GM21825 (cell line): ENCODE results near the gene SEMA3C.
"Not testable (repeated sequence)": the region's sequence is repeated elsewhere in the genome, so short reads cannot be mapped to it uniquely, and the experiment has no call there.

ENCODE experiments used
- ATAC-seq: cut with Tn5 transposase; IDR thresholded peaks from one replicate; pipeline ENCODE4 v1.9.1; 2021; ENCODE audit warnings: mild to moderate bottlenecking, moderate library complexity; ENCODE audit not compliant: unreplicated experiment

SEMA3C gene

DNA sequence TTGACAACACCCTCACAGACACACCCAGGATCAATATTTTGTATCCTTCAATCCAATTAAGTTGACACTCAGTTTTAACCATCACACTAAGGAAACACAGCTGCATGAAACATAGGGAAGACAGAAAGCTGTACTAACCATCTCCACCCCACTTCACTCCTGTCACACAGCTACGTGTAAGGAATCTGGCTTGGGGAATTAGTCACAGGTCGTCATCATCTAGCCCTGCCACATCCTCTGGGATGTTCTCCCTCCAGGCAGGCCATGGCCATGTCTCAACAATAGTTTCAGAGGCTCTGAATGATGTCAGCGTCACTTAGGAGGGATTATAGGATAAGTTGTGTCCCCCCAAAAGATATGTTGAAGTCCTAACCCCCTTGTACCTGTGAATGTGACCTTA is 10.8 kb upstream of the SEMA3C start:
- ATAC-seq, result no peak

- ATAC-seq, result not testable (repeated sequence)
Measured at GRCh38 chr7:80926955-80927354, 8.1 kb upstream of the SEMA3C start.

DNA sequence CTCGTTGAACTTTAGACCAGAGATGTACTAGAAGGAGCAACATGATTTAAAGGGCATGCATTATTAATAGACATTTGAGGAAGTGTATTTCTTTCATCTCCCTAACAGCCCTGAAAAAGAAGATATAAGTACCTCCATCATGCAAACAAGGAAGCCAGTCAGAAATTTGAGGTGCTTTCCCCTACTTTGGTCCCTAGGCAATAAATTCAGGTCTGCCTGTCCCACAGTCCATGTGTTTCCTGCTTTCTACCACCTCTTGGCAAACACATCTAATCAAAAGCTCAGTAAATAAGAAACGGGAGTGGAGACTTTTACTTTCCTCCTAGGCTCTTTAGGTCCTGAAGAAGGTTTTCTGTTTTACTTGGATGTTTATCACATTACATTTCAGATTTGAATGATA is 5.2 kb upstream of the SEMA3C start:
- no peak for ATAC-seq

DNA sequence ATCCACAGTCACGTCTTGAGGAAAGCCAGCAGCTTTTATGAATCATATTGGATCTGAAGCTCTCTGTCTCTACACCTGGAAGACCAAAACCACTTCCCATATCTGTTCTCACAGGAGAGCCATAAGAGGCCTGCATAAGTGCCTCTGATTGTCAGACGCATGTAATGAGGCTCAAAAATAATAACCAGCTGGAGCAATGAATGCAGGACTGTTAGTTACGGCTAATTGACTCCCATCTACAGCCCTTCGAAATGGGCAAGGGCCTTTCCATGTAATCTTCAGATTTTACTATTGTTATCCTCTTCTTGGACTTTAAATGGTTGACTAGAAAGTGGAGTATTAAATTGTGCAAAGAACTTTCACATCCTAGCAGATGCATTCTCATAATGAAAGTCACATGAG is 4.4 kb upstream of the SEMA3C start:
- no peak for ATAC-seq

DNA sequence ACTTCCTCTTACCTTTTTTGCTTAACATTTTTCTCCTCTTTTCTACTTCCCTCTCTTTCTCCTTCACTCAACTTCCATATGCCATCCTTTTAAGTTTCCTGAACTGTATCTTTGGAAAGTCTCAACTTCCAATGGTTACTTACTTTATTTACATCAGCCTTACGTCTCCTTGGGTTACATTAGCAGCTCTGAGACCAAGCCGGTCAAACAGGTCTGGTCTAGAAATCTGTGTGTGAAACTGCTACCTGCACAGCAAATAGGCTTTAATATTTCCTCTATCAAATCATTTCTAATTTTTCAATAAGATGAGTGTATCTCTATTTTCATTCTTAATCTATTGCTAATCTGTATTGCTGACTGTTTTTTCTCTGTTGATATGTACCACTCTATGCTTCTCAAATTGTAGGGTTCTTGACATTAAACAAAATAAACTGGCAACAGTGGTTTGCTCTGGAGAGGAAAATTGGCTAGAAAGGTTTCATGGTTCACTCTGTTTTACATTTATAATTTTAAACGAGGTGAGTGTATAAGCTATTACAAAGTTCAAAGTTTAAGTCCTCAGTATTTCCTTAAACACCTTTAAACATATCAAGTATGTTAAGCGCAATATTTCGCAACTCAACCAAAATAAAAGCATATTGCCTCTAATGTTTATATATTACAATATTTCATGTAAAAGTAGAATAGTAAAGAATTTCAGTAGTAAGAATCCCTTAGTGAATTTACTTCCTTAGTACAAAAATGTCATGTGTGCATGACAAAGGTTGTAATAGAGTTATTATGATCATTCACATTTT is 3.6 kb upstream of the SEMA3C start:
- ATAC-seq, result no peak

DNA sequence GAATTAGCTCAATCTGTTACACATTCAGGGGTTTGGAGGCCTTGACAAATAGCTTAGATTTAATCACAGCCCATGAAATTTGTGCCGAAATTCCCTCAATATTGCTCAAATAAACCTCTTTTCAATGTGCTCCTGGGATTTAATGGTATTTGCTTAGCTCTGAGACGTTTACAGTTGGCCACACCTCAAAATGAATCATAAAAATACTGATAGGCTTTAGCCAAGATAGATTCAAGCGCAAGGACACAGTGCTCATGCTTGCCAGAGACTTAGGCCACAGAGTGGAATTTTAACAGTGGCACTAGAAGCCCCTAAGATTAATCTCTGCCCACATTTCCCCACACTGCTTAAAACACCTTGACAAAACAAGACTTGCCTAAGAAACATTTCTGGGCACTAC is 2.3 kb upstream of the SEMA3C start:
- no peak for ATAC-seq

- ATAC-seq, result peak; percentile 54
Measured at GRCh38 chr7:80918399-80918798, 452 bp downstream of the SEMA3C start.

- ATAC-seq, result no peak
Measured at GRCh38 chr7:80916770-80917741, 1.8 kb downstream of the SEMA3C start.

- no peak for ATAC-seq
Measured at GRCh38 chr7:80910228-80910627, 8.6 kb downstream of the SEMA3C start.

DNA sequence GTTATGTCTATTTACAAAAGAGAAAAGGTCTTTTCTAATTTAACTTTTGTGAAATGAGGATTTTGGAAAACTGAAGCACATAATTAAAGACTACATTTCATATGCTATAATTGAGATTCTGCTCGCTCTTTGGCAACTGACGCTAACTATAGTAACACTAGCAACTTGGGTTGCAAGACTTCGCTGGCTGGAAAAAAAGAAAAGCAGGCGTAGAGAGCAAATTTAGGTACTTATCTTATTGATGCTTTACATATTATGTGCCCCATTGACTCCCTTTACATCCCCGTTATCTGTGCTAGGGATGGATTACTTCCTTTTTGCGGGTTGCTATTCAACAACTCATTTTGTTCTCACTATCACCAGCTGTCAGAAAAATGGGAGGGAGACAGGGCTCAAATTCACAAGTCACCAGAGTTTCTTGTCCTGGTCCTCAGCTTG is 10.5 kb downstream of the SEMA3C start:
- no peak for ATAC-seq

- ATAC-seq, result no peak
Measured at GRCh38 chr7:80907612-80908011, 11.2 kb downstream of the SEMA3C start.

GRCh38 chr7:80907141-80907601 is 11.7 kb downstream of the SEMA3C start:
- ATAC-seq, result no peak

GRCh38 chr7:80905334-80905733 is 13.5 kb downstream of the SEMA3C start:
- no peak for ATAC-seq

DNA sequence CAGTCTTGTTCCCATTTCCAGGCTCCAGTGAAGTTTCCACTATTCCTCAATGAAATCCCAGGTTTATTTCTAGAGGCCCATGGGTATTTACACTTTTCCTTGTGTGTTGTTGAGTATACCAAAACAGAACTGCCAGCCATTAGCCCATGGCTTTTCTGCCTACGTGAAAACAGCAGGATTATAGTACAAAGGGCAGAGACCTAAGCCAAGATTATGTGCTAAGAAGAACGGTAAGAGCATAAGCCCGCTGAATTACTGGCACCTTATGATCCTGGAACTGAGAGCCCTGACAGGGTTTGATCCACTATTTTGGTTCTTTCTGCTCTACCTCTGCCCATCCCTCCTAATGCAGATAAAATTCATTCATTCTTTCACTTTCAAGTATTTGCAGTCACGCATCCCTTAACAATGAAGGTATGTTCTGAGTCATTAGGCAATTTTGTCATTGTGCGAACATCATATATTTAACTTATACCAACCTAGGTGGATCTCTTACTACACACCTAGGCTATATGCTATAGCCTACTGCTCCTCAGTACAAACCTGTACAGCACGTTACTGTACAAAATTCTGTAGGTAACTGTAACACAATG is 16.0 kb downstream of the SEMA3C start:
- no peak for ATAC-seq

GRCh38 chr7:80902019-80902418 is 16.8 kb downstream of the SEMA3C start:
- ATAC-seq, result no peak

GRCh38 chr7:80900583-80901576 is 18.0 kb downstream of the SEMA3C start:
- no peak for ATAC-seq

DNA sequence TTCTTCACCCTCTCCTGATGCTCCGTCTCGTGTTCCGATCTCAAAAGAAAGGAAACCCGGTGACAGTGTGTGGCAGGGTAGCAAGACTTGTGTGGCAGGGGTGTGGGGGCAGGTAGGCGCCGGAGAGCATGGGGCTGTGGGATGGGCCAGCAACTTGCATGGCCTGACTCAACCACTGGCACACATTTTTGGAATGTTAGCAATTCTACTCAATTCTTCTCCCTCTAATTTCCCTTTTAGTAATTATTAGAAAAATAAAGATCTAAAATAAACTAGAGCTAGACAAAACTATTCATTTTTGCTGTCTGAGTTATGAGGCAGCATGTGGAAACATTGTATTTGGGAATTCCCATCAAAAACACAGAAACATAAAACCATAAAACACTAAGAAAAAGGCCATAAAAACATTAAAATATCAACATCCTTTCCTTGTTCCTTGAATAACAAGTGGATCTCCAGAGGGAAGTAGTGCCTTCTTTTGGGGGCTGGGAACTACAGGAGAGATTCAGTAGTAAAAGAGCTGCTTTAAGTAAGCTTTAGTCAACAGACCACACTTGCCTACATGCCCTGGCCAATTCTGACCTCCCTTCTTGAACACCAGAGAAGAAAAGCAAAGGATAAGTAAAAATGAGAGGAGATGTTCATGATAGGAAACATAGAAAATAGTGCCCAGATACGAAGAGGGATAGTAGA is 21.8 kb downstream of the SEMA3C start:
- no peak for ATAC-seq

DNA sequence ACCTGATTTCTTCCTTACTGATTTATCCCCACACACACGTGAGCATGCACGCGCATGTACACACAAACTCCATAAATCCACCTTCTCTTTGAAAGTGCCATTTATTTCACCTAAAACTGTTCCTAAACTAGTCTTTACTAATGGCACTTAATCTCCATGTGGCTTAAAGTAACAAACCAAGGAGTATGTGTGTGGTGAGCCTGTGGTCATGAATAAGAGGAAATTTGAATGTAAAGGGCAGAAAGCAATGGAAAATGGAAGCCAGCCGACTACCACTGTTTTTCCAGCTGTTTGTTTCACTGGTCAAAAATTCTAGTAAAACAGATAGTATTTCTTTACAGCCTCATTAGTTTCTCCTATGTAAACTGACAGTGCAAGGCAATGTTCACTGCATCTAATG is 23.8 kb downstream of the SEMA3C start:
- ATAC-seq, result no peak

GRCh38 chr7:80891259-80891544 is 27.6 kb downstream of the SEMA3C start:
- no peak for ATAC-seq
